GM12878 (cell line): ENCODE results near the gene AGTRAP. TPM values are rescaled to one million over a fixed set of nuclear protein-coding genes. Genes with fewer than 3 reads are reported as not detected.

Experiments
- ATAC-seq: fragments of 200-7000 bp; cut with Tn5 transposase; 3 replicates; pipeline ENCODE4 v1.9.1; 2020; ENCODE audit warnings: mild to moderate bottlenecking, moderate library complexity
- BruUV-seq: library from RNA; stranded (reverse); fragments of 400-500 nt; replicated peaks from 2 replicates; lab custom pipeline; 2021; lab: Mats Ljungman, UMichigan
- CTCF ChIA-PET: fragments of 300-600 bp; sonication (Branson Sonifier 250); formaldehyde crosslinking; extraction: SDS; loops from one replicate; lab custom pipeline; 2021; ENCODE audit warnings: inconsistent platforms; lab: Yijun Ruan, JAX
- POLR2A ChIA-PET: fragments of 350-600 bp; formaldehyde crosslinking; extraction: SDS; loops from one replicate; lab custom pipeline; 2021; ENCODE audit warnings: inconsistent platforms; lab: Charles Lee
- RAD21 ChIA-PET: fragments of 300-600 bp; sonication (Branson Sonifier 250); formaldehyde crosslinking; loops from one replicate; lab custom pipeline; 2023; ENCODE audit warnings: antibody characterized with exemption; ENCODE audit not compliant: unreplicated experiment; lab: Charles Lee
- SMC1A ChIA-PET: fragments of 300-600 bp; sonication (Branson Sonifier 250); formaldehyde crosslinking; loops from one replicate; lab custom pipeline; 2023; ENCODE audit not compliant: unreplicated experiment, uncharacterized antibody; lab: Charles Lee
- DNase-seq: peaks from one replicate; pipeline ENCODE4 v3.0.0-alpha.2; 2011; ENCODE audit warnings: low read depth, low spot score
- FAIRE-seq: peaks from 3 replicates; lab custom pipeline; 2011; peaks lifted over from hg19 to GRCh38; lab: Jason Lieb, UNC
- H2AFZ ChIP-seq: 2 replicates; pipeline ENCODE4 v1.6.0; 2011; ENCODE audit warnings: low read depth, low read length, control low read depth; ENCODE audit not compliant: control insufficient read depth
- H3K27ac ChIP-seq: 2 replicates; pipeline ENCODE4 v1.5.1; 2011; ENCODE audit warnings: control low read depth; ENCODE audit not compliant: control insufficient read depth, insufficient read depth
- H3K27me3 ChIP-seq, 2 experiments: replicated peaks in 1 of 2; 2 replicates each; pipeline versions ENCODE4 v1.6.0 to v1.6.1; 2011; ENCODE audit warnings: low read length in 1 of 2; ENCODE audit not compliant: control insufficient read depth in 2 of 2, insufficient read depth in 2 of 2
- H3K36me3 ChIP-seq, 2 experiments: 2 replicates each; pipeline ENCODE4 v1.5.1; 2011; ENCODE audit warnings: low read length in 1 of 2; ENCODE audit not compliant: control insufficient read depth in 2 of 2, insufficient read depth in 2 of 2
- H3K4me1 ChIP-seq: 2 replicates; pipeline ENCODE4 v1.6.1; 2011; ENCODE audit warnings: mild to moderate bottlenecking, low read length, moderate library complexity, mixed read lengths; ENCODE audit not compliant: control insufficient read depth, insufficient read depth
- H3K4me2 ChIP-seq: 2 replicates; pipeline ENCODE4 v1.6.0; 2011; ENCODE audit warnings: control low read depth; ENCODE audit not compliant: control insufficient read depth, insufficient read depth
- H3K4me3 ChIP-seq: fragments of 200-600 bp; sonication (generic); 2 replicates; pipeline ENCODE4 v1.5.1; 2016
- H3K79me2 ChIP-seq: 2 replicates; pipeline ENCODE4 v1.6.0; 2011; ENCODE audit warnings: low read length; ENCODE audit not compliant: control insufficient read depth, insufficient read depth
- H3K9ac ChIP-seq: 2 replicates; pipeline ENCODE4 v1.8.0; 2011; ENCODE audit warnings: low read length, control low read depth, mixed read lengths; ENCODE audit not compliant: control insufficient read depth, insufficient read depth
- H3K9me3 ChIP-seq: replicated peaks from 3 replicates; pipeline ENCODE4 v1.5.1; 2011; ENCODE audit warnings: mild to moderate bottlenecking, low read length; ENCODE audit not compliant: control insufficient read depth, insufficient read depth
- H4K20me1 ChIP-seq: 2 replicates; pipeline ENCODE4 v1.6.0; 2011; ENCODE audit not compliant: control insufficient read depth, insufficient read depth
- CBFB ChIP-seq: IDR thresholded peaks from 2 replicates; pipeline ENCODE4 v1.6.1; 2016; ENCODE audit warnings: antibody characterized with exemption, low read depth
- CHD4 ChIP-seq: fragments of 200-600 bp; sonication (generic); IDR thresholded peaks from 2 replicates; pipeline ENCODE4 v1.6.1; 2016; ENCODE audit warnings: mild to moderate bottlenecking
- CUX1 ChIP-seq: IDR thresholded peaks from 2 replicates; pipeline ENCODE4 v1.6.1; 2012; ENCODE audit warnings: improper control_type of control experiment, low read depth, low read length; ENCODE audit not compliant: insufficient replicate concordance
- HDAC2 ChIP-seq: fragments of 200-600 bp; sonication (generic); IDR thresholded peaks from 2 replicates; pipeline ENCODE4 v1.6.1; 2017
- IKZF1 ChIP-seq: fragments of 450-650 bp; conservative IDR thresholded peaks from 2 replicates; pipeline ENCODE4 v1.6.1; 2017; ENCODE audit warnings: antibody characterized with exemption, mild to moderate bottlenecking
- JUND ChIP-seq: IDR thresholded peaks from 2 replicates; pipeline ENCODE4 v1.6.1; 2012; ENCODE audit warnings: low read depth, mild to moderate bottlenecking, low read length, improper control_type of control experiment, moderate library complexity
- MYB ChIP-seq: fragments of 150-350 bp; IDR thresholded peaks from 2 replicates; pipeline ENCODE4 v1.6.1; 2014; ENCODE audit warnings: mild to moderate bottlenecking, low read depth, low read length, borderline replicate concordance
- NR2C1 ChIP-seq: fragments of 450-650 bp; IDR thresholded peaks from 2 replicates; pipeline ENCODE4 v1.6.1; 2017; ENCODE audit warnings: antibody characterized with exemption, mild to moderate bottlenecking, moderate library complexity
- NRF1 ChIP-seq: conservative IDR thresholded peaks from 2 replicates; pipeline ENCODE4 v1.6.1; 2011; ENCODE audit warnings: mild to moderate bottlenecking, low read depth, low read length, improper control_type of control experiment
- RAD21 ChIP-seq: IDR thresholded peaks from 2 replicates; pipeline ENCODE4 v1.6.1; 2011; ENCODE audit warnings: mild to moderate bottlenecking, low read depth, low read length, moderate library complexity; ENCODE audit not compliant: insufficient read depth
- RAD51 ChIP-seq: fragments of 450-650 bp; IDR thresholded peaks from 2 replicates; pipeline ENCODE4 v1.6.1; 2016; ENCODE audit warnings: moderate library complexity, mild to moderate bottlenecking, inconsistent platforms
- SIX5 ChIP-seq: IDR thresholded peaks from 2 replicates; pipeline ENCODE4 v1.6.1; 2011; ENCODE audit warnings: mild to moderate bottlenecking, low read depth, low read length, moderate library complexity; ENCODE audit not compliant: severe bottlenecking
- STAT1 ChIP-seq: fragments of 450-650 bp; conservative IDR thresholded peaks from 2 replicates; pipeline ENCODE4 v1.6.1; 2014; ENCODE audit warnings: antibody characterized with exemption, mild to moderate bottlenecking
- YBX1 ChIP-seq: fragments of 450-650 bp; IDR thresholded peaks from 2 replicates; pipeline ENCODE4 v1.6.1; 2016; ENCODE audit warnings: antibody characterized with exemption
- ZZZ3 ChIP-seq: IDR thresholded peaks from 2 replicates; pipeline ENCODE4 v1.6.1; 2011; ENCODE audit warnings: low read depth; ENCODE audit not compliant: control insufficient read depth, insufficient read length
- WGBS: methylation state at CpG from one replicate; pipeline ENCODE4 v1.1.6; 2016; ENCODE audit warnings: low lambda C conversion rate; ENCODE audit not compliant: insufficient replicate concordance, insufficient coverage; ENCODE audit errors: missing lambda C conversion rate; 5-methylcytosine and 5-hydroxymethylcytosine counted together
- in situ Hi-C: fragments of 300-500 bp; cut with MboI; formaldehyde crosslinking; loops from 9 replicates; pipeline ENCODE4 v1.14.3; 2018; ENCODE audit warnings: mixed read lengths
- intact Hi-C: fragments of 100-400 bp; cut with micrococcal nuclease; formaldehyde crosslinking; loops from one replicate; pipeline ENCODE4 v1.14.2; 2022; ENCODE audit not compliant: unreplicated experiment
- polyA plus RNA-seq, 11 experiments: library from polyadenylated mRNA; depleted of rRNA in 4 of 11; unstranded in 6 of 11; stranded (reverse) in 5 of 11; fragments of >200 nt; fragmentation: Nextera tagmentation in 4 of 11; fragmentation: Illumina TruSeq in 1 of 11; extraction: Ambion mirVana in 4 of 11; extraction: Trizol in 1 of 11; gene quantifications; 1 replicate in 1 of 11; 2 replicates in 10 of 11; pipeline versions ENCODE4 v1.2.1 to v1.2.3, GENCODE V29; 2011 to 2016; ENCODE audit warnings: inconsistent platforms in 2 of 11, missing spikeins in 2 of 11, low read depth in 1 of 11
- total RNA-seq, 4 experiments: library from RNA; depleted of rRNA in 3 of 4; stranded (reverse); fragments of >200 nt in 3 of 4; fragmentation: Illumina TruSeq in 1 of 4; extraction: Trizol in 1 of 4; gene quantifications; 2 replicates each; pipeline versions ENCODE4 v1.2.1 to v1.2.3, GENCODE V29; 2013 to 2021

AGTRAP gene
- total and polyA plus RNA-seq, 10 of the 15 experiments (the other 5 are each of a cell fraction or from before 2014, with no cell fraction given), result 3.0 to 17.4 (median 10.2) TPM

GRCh38 chr1:11751087-11751486 is 15.2 kb downstream of the AGTRAP start (continued):
- TF ChIP-seq CBFB, result no peak

GRCh38 chr1:11752359-11753088 is 16.6 kb downstream of the AGTRAP start:
- Histone ChIP-seq H2AFZ (no peak overlapping the region), H3K27ac (no peak overlapping the region), H4K20me1 (no peaks in the 10 kb centered on the region), H3K4me2 (no peak overlapping the region), H3K79me2 (no peaks in the 10 kb centered on the region), H3K27me3 (no peaks in the 10 kb centered on the region), H3K4me3 (no peak overlapping the region), H3K4me1 (0 out of 2 replicates have a peak, but pooled peaks cover 4% of the 10 kb centered on the region), H3K9me3 (no peaks in the 10 kb centered on the region; the same call in 2 of the 3 replicates), H3K9ac (no peak overlapping the region), H3K36me3 (no peaks in the 10 kb centered on the region)
- FAIRE-seq (no peak), ATAC-seq (no peak), DNase-seq (no peak)
- ChIA-PET CTCF (no interaction called here), RAD21 (no interaction called here), SMC1A (no interaction called here), POLR2A (no interaction called here)
- no TSS peak for BruUV-seq
- 63% methylated on average over 17 of the region's 17 CpGs for WGBS
- intact Hi-C loops (no loop called here), in situ Hi-C loops (no loop called here)
- no peak for TF ChIP-seq JUND
- no peak for TF ChIP-seq CUX1
- no peak for TF ChIP-seq HDAC2
- no peak for TF ChIP-seq NR2C1
- TF ChIP-seq CHD4, result no peak
- no peak for TF ChIP-seq ZZZ3
- no peak for TF ChIP-seq RAD51
- no peak for TF ChIP-seq SIX5
- TF ChIP-seq NRF1, result no peak
- no peak for TF ChIP-seq IKZF1
- no peak for TF ChIP-seq RAD21
- TF ChIP-seq MYB, result no peak
- TF ChIP-seq STAT1, result no peak
- no peak for TF ChIP-seq YBX1
